Fibroblast of lung (primary cell): ENCODE measurements around the gene KLHL15. TPM values are rescaled to one million over a fixed set of nuclear protein-coding genes. Genes with fewer than 3 reads are reported as not detected.

Experiments
- DNase-seq, 2 donors: peaks; one replicate each; pipeline versions ENCODE4 v3.0.0 to v3.0.0-alpha.2; 2010; ENCODE audit warnings: low read depth in 2 of 2
- H2AFZ ChIP-seq: 2 replicates; pipeline ENCODE4 v1.5.1; 2012; ENCODE audit warnings: low read length, control low read depth, inconsistent platforms
- H3K27ac ChIP-seq: 2 replicates; pipeline ENCODE4 v1.5.1; 2011; ENCODE audit warnings: low read length, control low read depth; ENCODE audit not compliant: insufficient read depth
- H3K27me3 ChIP-seq: 2 replicates; pipeline ENCODE4 v1.5.1; 2011; ENCODE audit warnings: mild to moderate bottlenecking, low read length; ENCODE audit not compliant: control insufficient read depth, insufficient read depth
- H3K36me3 ChIP-seq: 2 replicates; pipeline ENCODE4 v1.5.1; 2011; ENCODE audit warnings: low read length; ENCODE audit not compliant: control insufficient read depth, insufficient read depth
- H3K4me1 ChIP-seq: 2 replicates; pipeline ENCODE4 v1.5.1; 2011; ENCODE audit warnings: low read length; ENCODE audit not compliant: control insufficient read depth, insufficient read depth; ENCODE audit errors: extremely low read depth
- H3K4me2 ChIP-seq: 2 replicates; pipeline ENCODE4 v1.5.1; 2011; ENCODE audit warnings: low read length, control low read depth; ENCODE audit not compliant: insufficient read depth; ENCODE audit errors: extremely low read depth
- H3K4me3 ChIP-seq, 4 experiments: fragments of 200-600 bp in 1 of 4; sonication (generic) in 1 of 4; replicated peaks in 1 of 4; 2 replicates each; pipeline ENCODE4 v1.5.1; 2011 to 2016; ENCODE audit warnings: low read length in 4 of 4, low read depth in 3 of 4, mild to moderate bottlenecking in 3 of 4, control low read depth in 2 of 4, inconsistent platforms in 1 of 4, mixed read lengths in 1 of 4; ENCODE audit not compliant: insufficient read depth in 1 of 4; ENCODE audit errors: control extremely low read depth in 1 of 4
- H3K79me2 ChIP-seq: 2 replicates; pipeline ENCODE4 v1.5.1; 2012; ENCODE audit warnings: mild to moderate bottlenecking, low read length, inconsistent platforms; ENCODE audit not compliant: control insufficient read depth, insufficient read depth
- H3K9ac ChIP-seq: 2 replicates; pipeline ENCODE4 v1.5.1; 2011; ENCODE audit warnings: mild to moderate bottlenecking, low read length, control low read depth; ENCODE audit not compliant: insufficient read depth
- H3K9me3 ChIP-seq: 2 replicates; pipeline ENCODE4 v1.5.1; 2012; ENCODE audit warnings: low read depth, low read length; ENCODE audit not compliant: control insufficient read depth, insufficient read depth
- H4K20me1 ChIP-seq: 2 replicates; pipeline ENCODE4 v1.5.1; 2011; ENCODE audit warnings: low read length; ENCODE audit not compliant: control insufficient read depth, insufficient read depth; ENCODE audit errors: extremely low read depth
- CTCF ChIP-seq, 2 donors: IDR thresholded peaks in 1 of 2; conservative IDR thresholded peaks in 1 of 2; 1 replicate in 1 of 2; 2 replicates in 1 of 2; pipeline ENCODE4 v1.5.1; 2011 to 2012; ENCODE audit warnings: low read length in 2 of 2, control low read depth in 1 of 2, inconsistent platforms in 1 of 2, low read depth in 1 of 2, mild to moderate bottlenecking in 1 of 2
- EZH2 ChIP-seq: IDR thresholded peaks from 2 replicates; pipeline ENCODE4 v1.5.1; 2012; ENCODE audit warnings: low read length, control low read depth, mild to moderate bottlenecking; ENCODE audit errors: missing control alignments
- polyA plus RNA-seq, 2 donors: library from polyadenylated mRNA; depleted of rRNA in 1 of 2; stranded (reverse) in 1 of 2; unstranded in 1 of 2; fragments of >200 nt; gene quantifications; 2 replicates each; pipeline ENCODE4 v1.2.1, GENCODE V29; 2011 to 2012; ENCODE audit warnings: missing spikeins in 1 of 2
- total RNA-seq: library from RNA; depleted of rRNA; stranded (reverse); fragments of >200 nt; gene quantifications from 2 replicates; pipeline ENCODE4 v1.2.1, GENCODE V29; 2014

The KLHL15 gene
- total and polyA plus RNA-seq, 2 donors (not counting 1 experiment from before 2014, with no cell fraction given): 3.7 to 5.6 TPM

GRCh38 chrX:24017674-24018073 lies 9.3 kb downstream of the KLHL15 start:
- Histone ChIP-seq H3K27me3 (no peaks in the 10 kb centered on the region), H3K4me2 (no peak overlapping the region), H3K9me3 (no peaks in the 10 kb centered on the region), H3K36me3 (peaks cover 1% of the 10 kb centered on the region), H3K4me3 (no peak overlapping the region), H3K79me2 (peaks cover 13% of the 10 kb centered on the region), H3K9ac (no peak overlapping the region), H2AFZ (no peak overlapping the region), H3K27ac (no peak overlapping the region), H3K4me1 (no peaks in the 10 kb centered on the region), H4K20me1 (no peaks in the 10 kb centered on the region)
- DNase-seq: no peak
- no peak for TF ChIP-seq CTCF (conservative IDR thresholded peaks at IDR 0.05 in 1 of 2, IDR thresholded peaks at IDR 0.05 in 1 of 2; ENCODE audit: low read depth in 1 of 2, low read length in 2 of 2)
- TF ChIP-seq EZH2: no peak

GRCh38 chrX:24014388-24015018 lies 12.5 kb downstream of the KLHL15 start:
- Histone ChIP-seq H3K4me1 (no peaks in the 10 kb centered on the region), H3K27ac (no peak overlapping the region), H3K36me3 (peaks cover 1% of the 10 kb centered on the region), H3K9me3 (no peaks in the 10 kb centered on the region), H3K4me3 (no peak overlapping the region), H3K9ac (no peak overlapping the region), H4K20me1 (no peaks in the 10 kb centered on the region), H3K27me3 (no peaks in the 10 kb centered on the region), H3K79me2 (peaks cover 3% of the 10 kb centered on the region), H2AFZ (no peak overlapping the region), H3K4me2 (no peak overlapping the region)
- DNase-seq: no peak
- TF ChIP-seq EZH2: no peak
- TF ChIP-seq CTCF (conservative IDR thresholded peaks at IDR 0.05 in 1 of 2, IDR thresholded peaks at IDR 0.05 in 1 of 2; ENCODE audit: low read depth in 1 of 2, low read length in 2 of 2): no peak

GRCh38 chrX:24012266-24012665 lies 14.7 kb downstream of the KLHL15 start:
- no peaks in the 10 kb centered on the region for H3K27me3 ChIP-seq
- no peak overlapping the region for H3K9ac ChIP-seq
- H4K20me1 ChIP-seq: no peaks in the 10 kb centered on the region
- TF ChIP-seq CTCF (conservative IDR thresholded peaks at IDR 0.05 in 1 of 2, IDR thresholded peaks at IDR 0.05 in 1 of 2; ENCODE audit: low read depth in 1 of 2, low read length in 2 of 2): no peak
- TF ChIP-seq EZH2: no peak
- H3K27ac ChIP-seq: no peak overlapping the region
- H3K4me1 ChIP-seq: no peaks in the 10 kb centered on the region
- no peak overlapping the region for H2AFZ ChIP-seq
- H3K79me2 ChIP-seq: peaks cover 2% of the 10 kb centered on the region
- DNase-seq: no peak
- no peak overlapping the region for H3K4me2 ChIP-seq
- no peak overlapping the region for H3K4me3 ChIP-seq
- no peaks in the 10 kb centered on the region for H3K9me3 ChIP-seq
- no peaks in the 10 kb centered on the region for H3K36me3 ChIP-seq
